ENCODE measurements around the gene RNF220.

Gene RNF220

DNA sequence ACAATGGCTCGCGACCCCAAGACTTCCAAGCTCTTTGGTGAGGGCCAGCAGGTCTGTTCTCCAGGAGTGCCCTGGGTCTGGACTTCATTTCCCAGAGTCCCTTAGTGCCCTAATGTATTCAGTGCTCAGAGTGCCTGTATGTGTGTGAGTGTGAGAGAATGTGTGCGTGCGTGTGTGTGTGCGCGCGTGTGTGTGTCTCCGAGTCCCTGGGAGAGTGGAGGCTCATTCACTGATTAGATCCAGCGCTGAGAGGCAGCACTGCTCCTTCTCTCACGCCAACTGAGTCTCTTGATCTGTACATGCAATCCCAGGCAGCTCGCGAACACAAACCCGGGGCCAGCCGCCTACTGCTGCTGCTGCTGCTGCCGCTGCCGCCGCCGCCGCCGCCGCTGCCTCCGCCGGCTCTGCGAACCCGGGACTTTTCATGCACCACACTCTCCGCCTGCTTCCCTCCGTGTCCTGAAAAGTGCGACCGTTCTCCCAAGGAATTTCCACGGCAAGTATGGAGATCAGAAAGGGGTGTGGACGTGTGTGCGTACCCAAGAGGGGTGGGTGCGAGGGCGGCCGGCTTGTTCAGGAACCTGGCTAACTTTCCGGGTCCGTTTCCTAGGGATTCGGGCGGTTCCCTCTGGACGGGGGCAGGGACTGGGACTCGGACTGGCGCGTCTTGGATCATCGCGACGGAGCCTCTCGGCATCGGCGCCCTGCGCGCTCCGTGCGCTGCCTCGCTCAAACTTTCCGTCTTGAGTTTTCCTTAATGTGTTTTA is at the start of gene RNF220:
Gene RNF220, plus strand, starts transcription at position 225 of the 767 bp plus-strand sequence.
- no peak for TF ChIP-seq ZFX (IDR thresholded peaks at IDR 0.05)
- TF ChIP-seq, protein P1, sequence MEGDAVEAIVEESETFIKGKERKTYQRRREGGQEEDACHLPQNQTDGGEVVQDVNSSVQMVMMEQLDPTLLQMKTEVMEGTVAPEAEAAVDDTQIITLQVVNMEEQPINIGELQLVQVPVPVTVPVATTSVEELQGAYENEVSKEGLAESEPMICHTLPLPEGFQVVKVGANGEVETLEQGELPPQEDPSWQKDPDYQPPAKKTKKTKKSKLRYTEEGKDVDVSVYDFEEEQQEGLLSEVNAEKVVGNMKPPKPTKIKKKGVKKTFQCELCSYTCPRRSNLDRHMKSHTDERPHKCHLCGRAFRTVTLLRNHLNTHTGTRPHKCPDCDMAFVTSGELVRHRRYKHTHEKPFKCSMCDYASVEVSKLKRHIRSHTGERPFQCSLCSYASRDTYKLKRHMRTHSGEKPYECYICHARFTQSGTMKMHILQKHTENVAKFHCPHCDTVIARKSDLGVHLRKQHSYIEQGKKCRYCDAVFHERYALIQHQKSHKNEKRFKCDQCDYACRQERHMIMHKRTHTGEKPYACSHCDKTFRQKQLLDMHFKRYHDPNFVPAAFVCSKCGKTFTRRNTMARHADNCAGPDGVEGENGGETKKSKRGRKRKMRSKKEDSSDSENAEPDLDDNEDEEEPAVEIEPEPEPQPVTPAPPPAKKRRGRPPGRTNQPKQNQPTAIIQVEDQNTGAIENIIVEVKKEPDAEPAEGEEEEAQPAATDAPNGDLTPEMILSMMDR (conservative IDR thresholded peaks at IDR 0.05): no peak
- no peak within 1 kb of the TSS for H3K27ac ChIP-seq

DNA sequence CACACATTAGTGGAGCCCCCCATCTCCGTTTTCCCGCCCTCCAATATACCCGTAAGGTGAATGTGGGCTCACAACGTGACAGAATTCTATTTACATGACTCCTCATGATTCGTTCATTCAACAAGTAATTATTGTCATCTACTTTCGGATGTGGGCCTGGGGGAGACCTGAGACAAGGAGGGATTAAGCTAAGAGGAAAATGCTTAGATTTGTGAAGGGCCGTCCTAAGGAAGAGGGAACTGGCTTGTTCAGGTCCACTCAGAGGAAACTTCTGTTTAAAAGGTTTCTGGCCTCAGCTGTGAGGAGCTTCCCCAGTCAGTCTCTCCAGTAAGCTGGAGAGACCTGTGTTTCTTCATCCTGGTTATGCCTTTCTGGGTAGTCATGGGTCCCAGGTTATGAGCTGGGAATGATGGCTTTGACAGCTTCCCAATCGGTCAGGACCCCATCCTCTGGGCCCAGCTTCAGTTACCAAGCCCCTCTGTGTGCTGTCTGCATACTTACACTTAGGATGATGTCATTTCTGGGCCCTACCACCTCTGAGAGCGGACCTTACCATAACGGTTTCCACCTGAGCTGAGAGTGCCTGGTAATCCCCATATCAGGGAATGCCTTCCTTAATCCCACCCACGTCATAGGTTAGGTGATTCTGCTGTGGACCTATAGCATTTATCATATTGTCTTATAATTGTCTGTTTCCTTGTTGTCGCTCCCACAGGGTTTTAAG is 49.3 kb upstream of the RNF220 start:
- TF ChIP-seq, protein P1 (conservative IDR thresholded peaks at IDR 0.05): no peak
- TF ChIP-seq ZFX (IDR thresholded peaks at IDR 0.05): no peak
- H3K27ac ChIP-seq: no peak overlapping the region

DNA sequence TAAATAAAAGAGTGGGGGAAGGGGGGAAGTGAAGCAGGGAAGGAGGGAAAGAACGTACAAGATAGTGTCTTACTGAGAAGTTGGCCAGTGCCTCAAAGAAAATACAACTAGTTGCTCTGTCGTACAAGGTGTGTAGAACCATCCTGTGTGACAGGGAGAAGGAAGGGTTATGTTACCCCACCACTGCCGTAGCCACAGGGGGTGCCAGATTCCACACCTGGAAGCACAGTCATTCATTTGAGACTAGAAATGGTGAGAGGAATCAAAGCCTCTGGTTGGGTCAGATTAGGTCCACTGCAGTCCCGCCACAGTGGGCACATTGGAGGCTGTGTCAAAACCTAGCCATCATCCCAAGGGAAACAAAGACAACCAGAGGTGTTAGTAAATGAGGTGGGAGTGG is 47.3 kb upstream of the RNF220 start:
- TF ChIP-seq ZFX (IDR thresholded peaks at IDR 0.05): no peak
- TF ChIP-seq, protein P1 (conservative IDR thresholded peaks at IDR 0.05): no peak
- H3K27ac ChIP-seq: no peak overlapping the region

DNA sequence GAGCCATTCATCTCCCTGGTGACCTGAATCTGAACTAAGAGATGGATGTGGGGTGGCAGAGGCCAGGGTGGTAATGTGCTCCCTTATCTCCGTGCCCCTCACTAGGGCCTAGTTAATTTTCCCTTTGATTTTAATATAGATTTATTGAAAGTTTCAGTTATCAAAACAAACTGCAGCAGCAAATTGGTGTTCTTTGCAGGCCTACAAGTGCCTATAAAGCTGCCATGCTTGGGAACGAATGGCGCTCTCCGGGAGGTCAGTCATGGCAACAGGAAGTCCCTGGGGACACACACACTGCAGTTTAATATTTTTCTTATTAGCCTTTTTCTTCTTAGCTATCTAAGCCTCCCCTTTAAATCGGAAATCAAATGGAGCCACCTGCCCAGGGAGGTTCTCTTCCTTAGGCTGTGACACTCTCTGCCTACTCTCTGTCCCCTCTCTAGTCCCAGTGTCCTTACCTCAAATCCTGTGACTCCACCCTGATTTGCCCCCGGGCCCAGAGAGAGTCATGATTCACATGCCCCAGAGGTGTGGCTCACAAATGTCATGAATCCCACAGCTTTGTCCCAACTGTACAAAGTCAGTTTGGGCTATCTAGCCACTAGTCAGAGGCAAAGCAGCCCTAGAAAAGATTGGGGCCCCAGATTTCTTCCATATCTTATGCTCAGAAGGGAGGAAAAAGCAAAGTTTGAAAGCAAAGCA is 45.7 kb upstream of the RNF220 start:
- TF ChIP-seq, protein P1 (conservative IDR thresholded peaks at IDR 0.05): no peak
- no peak overlapping the region for H3K27ac ChIP-seq

DNA sequence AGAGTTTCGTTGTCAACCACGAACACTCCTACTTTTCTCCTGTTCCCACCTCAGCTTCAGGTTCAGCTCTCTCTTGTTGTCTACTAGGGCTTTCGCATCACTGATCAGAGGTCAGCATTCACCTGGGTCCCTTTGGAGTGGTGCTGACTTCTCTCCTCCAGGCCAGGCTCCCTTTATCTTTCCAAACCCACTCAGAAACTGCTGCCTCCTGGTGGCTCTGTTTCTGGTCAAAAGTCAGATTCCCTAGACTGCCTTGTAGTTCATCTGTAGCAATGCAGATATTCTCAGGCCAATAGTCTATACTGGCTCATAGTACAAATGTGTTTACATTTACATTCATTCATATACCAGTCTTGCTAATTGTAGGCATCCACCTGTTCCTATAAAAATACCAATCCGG is 43.6 kb upstream of the RNF220 start:
- no peak overlapping the region for H3K27ac ChIP-seq
- no peak for TF ChIP-seq ZFX (IDR thresholded peaks at IDR 0.05)
- TF ChIP-seq, protein P1 (conservative IDR thresholded peaks at IDR 0.05): no peak; the same call in 1 of the 2 replicates

DNA sequence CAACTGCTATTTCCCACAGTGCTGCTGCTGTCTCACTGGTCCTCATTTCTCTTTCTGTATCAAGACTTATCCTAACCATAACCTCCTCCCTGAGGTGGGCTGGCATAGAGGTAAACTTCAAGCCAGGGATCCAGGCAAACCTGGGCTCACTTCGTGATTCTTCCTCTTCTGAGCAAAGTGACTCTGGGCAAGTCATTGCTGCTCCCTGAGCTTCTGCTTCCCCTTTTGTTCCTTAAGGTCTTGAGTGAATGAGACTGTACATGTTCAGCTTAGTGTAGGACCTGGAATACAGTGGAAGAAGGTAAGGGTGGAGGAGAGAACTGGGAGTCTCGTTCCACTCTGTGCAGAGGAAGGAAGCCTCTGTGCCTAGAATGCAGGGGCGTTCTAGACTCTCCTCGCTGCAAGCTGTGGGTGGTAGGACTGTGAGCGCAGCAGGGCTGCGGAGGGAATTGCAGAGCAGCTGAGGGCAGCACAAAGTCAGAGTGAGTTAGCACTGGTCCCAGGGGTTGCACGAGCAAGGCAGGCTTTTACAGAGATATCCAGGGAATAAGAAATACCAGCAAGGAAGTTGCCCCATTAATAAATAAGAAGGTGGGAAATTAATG is 38.6 kb upstream of the RNF220 start:
- TF ChIP-seq ZFX (IDR thresholded peaks at IDR 0.05): no peak
- TF ChIP-seq, protein P1 (conservative IDR thresholded peaks at IDR 0.05): no peak

More for the DNA sequence above, 38.6 kb upstream of the RNF220 start:
- H3K27ac ChIP-seq: no peak overlapping the region

Data from C4-2B (cell line).